ENCODE measurements around the gene BANP.
"Not testable (repeated sequence)": the region's sequence is repeated elsewhere in the genome, so short reads cannot be mapped to it uniquely, and the experiment has no call there.

BANP gene

GRCh38 chr16:87996962-87997880 is 46.0 kb downstream of the BANP start:
- DNase-seq: no peak

- not testable (repeated sequence) for DNase-seq
These were observed 47.1 kb downstream of the BANP start for GRCh38 chr16:87998184-87998793.

DNA sequence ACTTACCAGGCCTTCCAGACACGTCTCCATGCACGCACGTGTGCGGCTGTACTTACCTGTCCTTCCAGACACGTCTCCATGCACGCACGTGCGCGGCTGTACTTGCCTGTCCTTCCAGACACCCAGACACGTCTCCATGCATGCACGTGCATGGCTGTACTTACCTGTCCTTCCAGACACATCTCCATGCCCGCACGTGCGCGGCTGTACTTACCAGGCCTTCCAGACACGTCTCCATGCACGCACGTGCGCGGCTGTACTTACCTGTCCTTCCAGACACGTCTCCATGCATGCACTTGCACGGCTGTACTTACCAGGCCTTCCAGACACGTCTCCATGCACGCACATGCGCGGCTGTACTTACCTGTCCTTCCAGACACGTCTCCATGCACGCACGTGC is 47.8 kb downstream of the BANP start:
- not testable (repeated sequence) for DNase-seq

- DNase-seq: no peak
These were observed 51.0 kb downstream of the BANP start for GRCh38 chr16:88002211-88002610.

GRCh38 chr16:88002749-88003148 is 51.5 kb downstream of the BANP start:
- no peak for DNase-seq

DNA sequence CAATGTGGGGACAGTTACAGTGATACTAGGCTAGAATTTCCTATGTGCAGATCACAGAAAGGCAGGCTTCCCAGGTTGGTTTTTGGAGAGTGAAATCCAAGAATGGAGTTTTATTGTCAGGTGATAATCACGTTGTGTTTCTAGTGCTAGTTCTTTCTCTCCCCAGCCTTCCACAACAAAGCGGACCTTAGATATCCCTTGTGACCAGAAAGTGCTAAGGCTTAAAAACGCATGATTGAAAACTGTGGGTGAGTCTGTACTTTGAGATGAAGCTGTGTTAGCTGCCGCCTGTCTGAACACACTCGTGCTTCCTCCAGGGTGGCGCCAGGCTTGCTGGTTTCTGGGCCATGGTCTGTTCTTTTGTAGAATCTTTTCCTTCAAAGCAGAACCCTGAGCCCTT is 52.1 kb downstream of the BANP start:
- DNase-seq: no peak

GRCh38 chr16:88003736-88004135 is 52.5 kb downstream of the BANP start:
- no peak for DNase-seq

DNA sequence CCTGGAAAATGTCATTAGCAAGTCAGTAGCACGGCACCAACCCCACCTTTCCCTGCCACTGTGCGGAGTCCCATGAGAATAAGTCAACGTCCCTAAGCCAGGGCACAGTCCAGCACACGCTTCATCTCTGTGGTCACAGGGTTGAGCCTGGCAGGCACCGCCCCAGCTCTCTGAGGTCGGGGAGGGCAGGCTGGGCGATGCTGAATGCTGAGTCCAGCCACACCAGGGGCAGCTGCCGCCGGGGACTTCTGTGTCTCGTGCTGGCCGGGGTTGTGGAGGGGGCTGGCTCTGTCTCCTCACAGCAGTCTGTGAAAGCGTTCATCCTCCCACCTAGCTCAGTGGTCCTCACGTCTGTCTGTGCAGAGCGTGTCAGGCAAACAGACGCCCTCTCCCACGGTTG is 53.2 kb downstream of the BANP start:
- DNase-seq: no peak

GRCh38 chr16:88005181-88005581 is 53.9 kb downstream of the BANP start:
- no peak for DNase-seq

DNA sequence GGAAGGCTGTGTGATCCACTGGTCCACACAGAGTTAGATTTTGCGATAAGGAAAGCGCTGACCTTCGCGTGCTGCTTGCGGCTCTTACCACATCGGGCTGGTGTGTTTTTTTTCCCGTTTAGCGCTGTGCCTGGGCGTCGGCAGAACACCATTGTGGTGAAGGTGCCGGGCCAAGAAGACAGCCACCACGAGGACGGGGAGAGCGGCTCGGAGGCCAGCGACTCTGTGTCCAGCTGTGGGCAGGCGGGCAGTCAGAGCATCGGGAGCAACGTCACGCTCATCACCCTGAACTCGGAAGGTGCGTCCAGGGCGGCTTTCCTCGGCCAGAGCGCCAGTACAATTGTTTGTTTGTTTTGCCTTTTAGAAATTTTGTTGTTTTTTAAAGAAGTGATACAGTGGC is 54.7 kb downstream of the BANP start:
- DNase-seq: no peak

GRCh38 chr16:88007321-88007731 is 56.1 kb downstream of the BANP start:
- DNase-seq: no peak

DNA sequence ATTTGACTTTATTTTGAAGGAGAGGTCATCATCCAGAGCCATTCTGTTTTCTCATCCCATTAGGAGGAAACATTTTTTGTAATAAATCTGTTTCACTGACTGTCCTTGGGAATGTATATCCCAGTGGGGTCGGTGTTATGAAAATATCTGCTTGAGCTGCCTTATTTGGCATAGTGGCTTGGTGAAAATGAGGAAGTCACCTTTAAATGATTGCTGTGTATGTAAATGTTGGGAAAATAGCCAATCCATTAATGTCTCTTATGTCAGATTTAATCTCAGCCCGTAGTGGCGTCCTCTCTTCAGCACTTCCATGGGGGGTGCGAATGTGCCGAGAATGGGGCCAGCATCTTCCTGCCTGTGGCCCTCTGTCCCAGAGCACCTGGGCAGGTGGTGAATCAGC is 57.6 kb downstream of the BANP start:
- no peak for DNase-seq

GRCh38 chr16:88009563-88010342 is 58.5 kb downstream of the BANP start:
- no peak for DNase-seq

- DNase-seq: no peak
These were observed 59.2 kb downstream of the BANP start for GRCh38 chr16:88010343-88010967.

DNA sequence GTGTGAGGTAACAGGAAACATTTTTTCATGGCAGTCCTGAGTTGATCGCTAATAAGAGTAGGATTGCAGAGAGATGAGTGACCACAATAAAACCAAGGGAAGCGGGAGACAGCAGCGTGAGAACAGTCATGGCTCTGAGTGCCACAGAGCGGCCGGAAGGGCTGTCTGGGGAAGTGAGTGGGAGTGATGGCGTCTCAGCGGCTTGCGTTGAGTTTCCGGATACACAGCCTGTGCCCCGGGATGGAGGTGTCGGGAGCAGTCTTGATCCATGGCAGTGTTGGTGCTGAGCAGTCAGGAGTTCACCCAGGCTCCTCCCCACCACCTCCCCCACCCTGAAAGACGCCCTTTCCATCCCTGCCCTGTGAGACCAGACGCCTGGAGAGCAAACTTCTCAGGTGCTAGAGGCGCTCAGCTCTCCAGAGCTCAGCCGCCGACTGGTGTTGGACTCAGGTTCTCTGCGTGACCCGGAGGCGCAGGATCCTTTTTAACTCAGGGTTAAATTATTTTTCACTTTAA is 59.8 kb downstream of the BANP start:
- no peak for DNase-seq

GRCh38 chr16:88012360-88012759 is 61.1 kb downstream of the BANP start:
- DNase-seq: no peak

- DNase-seq: no peak
These were observed 61.9 kb downstream of the BANP start for GRCh38 chr16:88013091-88013609.

GRCh38 chr16:88013766-88014251 is 62.6 kb downstream of the BANP start:
- no peak for DNase-seq

DNA sequence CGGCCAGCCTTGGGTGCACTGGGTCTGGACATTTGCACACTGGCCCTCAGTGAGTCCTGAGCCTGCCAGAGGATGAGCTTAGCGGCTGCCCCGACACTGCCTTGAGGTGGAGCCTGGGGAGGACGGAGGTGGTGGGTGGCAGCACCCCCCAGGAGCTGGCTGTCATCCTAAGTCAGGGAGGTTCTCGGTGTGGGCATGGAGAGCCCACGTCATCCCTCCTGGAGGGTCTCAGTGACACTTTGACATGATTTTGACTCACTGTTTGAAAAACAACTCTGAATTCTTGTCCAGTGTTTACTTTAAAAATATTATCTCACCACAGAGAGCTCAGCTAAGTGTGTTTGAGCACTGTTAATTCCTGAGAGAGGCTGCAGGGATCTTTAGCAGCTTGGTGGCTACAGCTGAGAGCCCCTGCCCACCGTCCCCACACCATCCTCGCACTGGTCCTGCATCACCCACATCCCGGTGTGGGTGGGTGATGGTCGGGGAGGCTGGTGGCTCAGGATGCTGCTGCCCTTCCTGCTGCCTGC is 63.1 kb downstream of the BANP start:
- no peak for DNase-seq

DNA sequence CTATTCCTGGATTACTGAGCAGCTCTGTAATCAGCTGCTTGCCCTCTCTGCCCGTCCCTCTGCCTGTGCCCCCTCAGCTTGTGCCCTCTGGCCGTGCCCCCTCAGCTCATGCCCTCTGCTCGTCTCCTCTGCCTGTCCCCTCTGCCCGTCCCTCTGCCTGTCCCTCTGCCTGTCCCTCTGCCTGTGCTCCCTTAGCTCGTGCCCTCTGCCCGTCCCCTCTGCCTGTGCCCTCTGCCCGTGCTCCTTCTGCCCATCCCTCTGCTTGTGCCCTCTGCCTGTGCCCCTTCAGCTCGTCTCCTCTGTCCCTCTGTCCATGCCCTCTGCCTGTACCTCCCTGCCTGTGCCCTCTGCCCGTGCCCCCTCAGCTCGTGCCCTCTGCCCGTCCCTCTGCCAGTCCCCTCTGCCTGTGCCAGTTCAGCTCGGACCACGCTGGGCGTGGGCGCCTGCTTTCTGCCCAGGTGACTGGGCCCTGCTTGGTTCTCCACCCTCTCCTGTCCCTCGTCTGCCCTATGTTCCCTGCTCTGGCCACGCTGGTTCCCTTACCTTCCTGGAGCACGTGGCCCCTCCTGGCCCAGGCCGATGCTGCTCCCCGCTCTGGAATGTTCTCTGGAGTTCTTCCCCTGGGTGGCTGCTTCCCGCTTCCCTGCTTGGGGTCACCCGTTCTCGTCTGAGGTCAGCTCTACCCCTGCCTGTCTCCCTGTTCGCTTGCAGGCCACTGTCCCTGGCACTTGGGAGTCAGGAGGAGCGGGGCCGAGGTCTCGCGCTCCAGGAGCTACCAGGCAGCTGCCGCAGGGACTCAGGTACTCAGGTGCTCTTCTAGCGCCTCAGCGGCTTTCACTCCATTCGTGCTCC is 63.9 kb downstream of the BANP start:
- DNase-seq: no peak

- no peak for DNase-seq
These were observed 64.5 kb downstream of the BANP start for GRCh38 chr16:88015806-88016140.

All from DMS53 (cell line).